Stimulated activated CD8-positive, alpha-beta memory T cell treated with anti-CD3 and anti-CD28 coated beads, Interleukin-4, amount 100 ng/mL, for 48 hours (primary cell): ENCODE results near the gene CYP8B1.
A peak's percentile ranks its signal among the peaks of the same experiment; 100 is the strongest.

Source experiments
- DNase-seq: peaks from one replicate; pipeline ENCODE4 v3.0.0-alpha.2; 2020

The CYP8B1 gene

GRCh38 chr3:42875325-42876151 lies at the start of gene CYP8B1:
Gene CYP8B1, minus strand, starts transcription at chr3:42875879. Its CDS starts 63 bp downstream, at chr3:42875816.
- DNase-seq = no peak

GRCh38 chr3:42923606-42924005 lies 47.9 kb upstream of the CYP8B1 start:
- no peak for DNase-seq

- DNase-seq = no peak
Observed at GRCh38 chr3:42914771-42915515, 39.3 kb upstream of the CYP8B1 start.

- no peak for DNase-seq
Observed at GRCh38 chr3:42911551-42911950, 35.9 kb upstream of the CYP8B1 start.

- no peak for DNase-seq
Observed at GRCh38 chr3:42908675-42909074, 33.0 kb upstream of the CYP8B1 start.

- DNase-seq = no peak
Observed at GRCh38 chr3:42906848-42907183, 31.1 kb upstream of the CYP8B1 start.

GRCh38 chr3:42906070-42906847 lies 30.6 kb upstream of the CYP8B1 start, which contains the start of gene ZNF662:
Gene ZNF662, plus strand, starts transcription at chr3:42906142. Its CDS starts 1,973 bp downstream, at chr3:42908115.
- peak; percentile 46 for DNase-seq

GRCh38 chr3:42905740-42906069 lies 30.0 kb upstream of the CYP8B1 start:
- DNase-seq = no peak

GRCh38 chr3:42904076-42904475 lies 28.4 kb upstream of the CYP8B1 start:
- no peak for DNase-seq

GRCh38 chr3:42902257-42902656 lies 26.6 kb upstream of the CYP8B1 start:
- DNase-seq = no peak

- no peak for DNase-seq
Observed at GRCh38 chr3:42901073-42901415, 25.4 kb upstream of the CYP8B1 start.

GRCh38 chr3:42900226-42901072 lies 24.8 kb upstream of the CYP8B1 start:
- DNase-seq = no peak

- no peak for DNase-seq
Observed at GRCh38 chr3:42898896-42899675, 23.4 kb upstream of the CYP8B1 start.

GRCh38 chr3:42895580-42895868 lies 19.8 kb upstream of the CYP8B1 start:
- no peak for DNase-seq

- DNase-seq = no peak
Observed at GRCh38 chr3:42894698-42895579, 19.3 kb upstream of the CYP8B1 start.

GRCh38 chr3:42892807-42893206 lies 17.1 kb upstream of the CYP8B1 start:
- no peak for DNase-seq

GRCh38 chr3:42892169-42892568 lies 16.5 kb upstream of the CYP8B1 start:
- DNase-seq = no peak

GRCh38 chr3:42891042-42891441 lies 15.4 kb upstream of the CYP8B1 start:
- no peak for DNase-seq

- DNase-seq = no peak
Observed at GRCh38 chr3:42887084-42887483, 11.4 kb upstream of the CYP8B1 start.

- DNase-seq = no peak
Observed at GRCh38 chr3:42886294-42886822, 10.7 kb upstream of the CYP8B1 start.

- DNase-seq = no peak
Observed at GRCh38 chr3:42884324-42884723, 8.6 kb upstream of the CYP8B1 start.
